AG09309 (cell line): ENCODE results near the gene NOTCH2.
A peak's percentile ranks its signal among the peaks of the same experiment; 100 is the strongest.

Source experiments
- DNase-seq: peaks from one replicate; pipeline ENCODE4 v3.0.0-alpha.2; 2010; ENCODE audit warnings: low read depth
- H3K4me3 ChIP-seq: 2 replicates; pipeline ENCODE4 v1.5.1; 2011; ENCODE audit warnings: mild to moderate bottlenecking, low read depth, low read length, moderate library complexity; ENCODE audit not compliant: control insufficient read depth
- CTCF ChIP-seq: IDR thresholded peaks from 2 replicates; pipeline ENCODE4 v1.5.1; 2011; ENCODE audit warnings: mild to moderate bottlenecking, low read depth, low read length, inconsistent platforms; ENCODE audit not compliant: insufficient read depth, control insufficient read depth; ENCODE audit errors: missing control alignments

The NOTCH2 gene

GRCh38 chr1:119968601-119969000, 100.9 kb downstream of the NOTCH2 start:
- no peak overlapping the region for H3K4me3 ChIP-seq
- no peak for DNase-seq
- TF ChIP-seq CTCF, result no peak

GRCh38 chr1:119968068-119968492, 101.4 kb downstream of the NOTCH2 start:
- peak; percentile 71 for TF ChIP-seq CTCF
- DNase-seq, result no peak
- no peak overlapping the region for H3K4me3 ChIP-seq

GRCh38 chr1:119966681-119967080, 102.8 kb downstream of the NOTCH2 start:
- no peak for DNase-seq
- H3K4me3 ChIP-seq, result no peak overlapping the region
- no peak for TF ChIP-seq CTCF

GRCh38 chr1:119966020-119966419, 103.4 kb downstream of the NOTCH2 start:
- TF ChIP-seq CTCF, result no peak
- DNase-seq, result peak; percentile 38
- no peak overlapping the region for H3K4me3 ChIP-seq

GRCh38 chr1:119964673-119965363, 104.6 kb downstream of the NOTCH2 start:
- H3K4me3 ChIP-seq, result no peak overlapping the region
- DNase-seq, result peak; percentile 29
- no peak for TF ChIP-seq CTCF

- H3K4me3 ChIP-seq, result no peak overlapping the region
- DNase-seq, result no peak
- TF ChIP-seq CTCF, result no peak
These were observed 107.0 kb downstream of the NOTCH2 start for GRCh38 chr1:119962296-119962968.
